GM19463 (cell line): ENCODE measurements around the gene SDF2L1.
A peak's percentile ranks its signal among the peaks of the same experiment; 100 is the strongest.
"Not testable (repeated sequence)": the region's sequence is repeated elsewhere in the genome, so short reads cannot be mapped to it uniquely, and the experiment has no call there.

Experiments used
- ATAC-seq: cut with Tn5 transposase; IDR thresholded peaks from one replicate; pipeline ENCODE4 v1.9.1; 2021; ENCODE audit warnings: mild to moderate bottlenecking, moderate library complexity; ENCODE audit not compliant: unreplicated experiment

The SDF2L1 gene, protein sequence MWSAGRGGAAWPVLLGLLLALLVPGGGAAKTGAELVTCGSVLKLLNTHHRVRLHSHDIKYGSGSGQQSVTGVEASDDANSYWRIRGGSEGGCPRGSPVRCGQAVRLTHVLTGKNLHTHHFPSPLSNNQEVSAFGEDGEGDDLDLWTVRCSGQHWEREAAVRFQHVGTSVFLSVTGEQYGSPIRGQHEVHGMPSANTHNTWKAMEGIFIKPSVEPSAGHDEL

GRCh38 chr22:21641789-21642583 lies at the start of gene SDF2L1:
TSS of gene SDF2L1 (plus strand) at chr22:21642302. CDS start at chr22:21642337, 35 bp downstream.
- ATAC-seq = peak; percentile 97

DNA sequence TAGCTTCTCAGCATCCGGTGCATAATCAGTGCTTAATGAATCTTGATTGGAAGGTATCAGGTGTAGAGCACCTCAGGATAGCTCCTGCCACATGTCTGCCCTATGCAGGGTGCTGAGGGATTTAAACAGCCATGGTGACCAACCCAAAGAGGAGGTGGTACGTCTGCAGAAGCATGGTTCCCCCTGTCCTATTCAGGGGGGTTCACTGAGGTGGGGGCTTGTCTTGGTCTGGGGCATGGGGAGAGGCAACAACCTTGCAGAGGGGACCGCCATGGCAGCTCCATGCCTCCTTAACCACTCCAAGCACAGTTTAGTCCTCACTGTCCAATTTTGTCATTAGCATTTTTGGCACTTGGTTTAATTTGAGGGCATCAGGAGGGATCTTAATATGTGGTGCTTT lies 49.7 kb upstream of the SDF2L1 start:
- ATAC-seq = no peak

- ATAC-seq = no peak
Measured at GRCh38 chr22:21593406-21594232, 48.5 kb upstream of the SDF2L1 start.

GRCh38 chr22:21594865-21595452 lies 47.1 kb upstream of the SDF2L1 start:
- ATAC-seq = no peak

DNA sequence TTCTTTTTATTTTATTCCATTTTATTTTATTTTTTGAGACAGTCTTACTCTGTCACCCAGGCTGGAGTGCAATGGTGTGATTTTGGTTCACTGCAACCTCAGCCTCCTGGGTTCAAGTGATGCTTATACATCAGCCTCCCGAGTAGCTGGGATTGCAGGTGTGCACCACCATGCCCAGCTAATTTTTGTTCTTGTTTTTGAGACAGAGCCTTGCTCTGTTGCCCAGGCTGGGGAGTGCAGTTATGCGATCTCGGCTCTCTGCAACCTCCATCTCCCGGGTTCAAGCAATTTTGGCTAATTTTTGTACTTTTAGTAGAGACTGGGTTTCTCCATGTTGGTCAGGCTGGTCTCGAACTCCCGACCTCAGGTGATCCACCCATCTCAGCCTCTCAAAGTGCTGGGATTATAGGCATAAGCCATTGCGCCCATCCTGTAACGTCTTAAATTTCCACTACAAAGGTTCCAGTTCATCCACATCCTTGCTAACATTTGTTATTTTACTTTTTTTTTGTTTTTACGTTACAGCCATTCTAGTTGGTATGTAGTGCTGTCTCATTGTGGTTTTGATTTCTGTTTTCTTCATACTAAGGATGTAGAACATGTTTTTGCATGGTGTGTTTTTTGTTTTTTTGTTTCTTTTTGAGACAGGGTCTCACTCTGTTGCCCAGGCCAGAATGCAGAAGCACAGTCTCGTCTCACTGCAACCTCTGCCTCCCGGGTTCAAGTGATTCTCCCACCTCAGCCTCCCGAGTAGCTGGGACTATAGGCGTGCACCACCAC lies 45.6 kb upstream of the SDF2L1 start:
- ATAC-seq = not testable (repeated sequence)

- no peak for ATAC-seq
Measured at GRCh38 chr22:21598302-21598701, 43.8 kb upstream of the SDF2L1 start.

- no peak for ATAC-seq
Measured at GRCh38 chr22:21599053-21599893, 42.8 kb upstream of the SDF2L1 start.

DNA sequence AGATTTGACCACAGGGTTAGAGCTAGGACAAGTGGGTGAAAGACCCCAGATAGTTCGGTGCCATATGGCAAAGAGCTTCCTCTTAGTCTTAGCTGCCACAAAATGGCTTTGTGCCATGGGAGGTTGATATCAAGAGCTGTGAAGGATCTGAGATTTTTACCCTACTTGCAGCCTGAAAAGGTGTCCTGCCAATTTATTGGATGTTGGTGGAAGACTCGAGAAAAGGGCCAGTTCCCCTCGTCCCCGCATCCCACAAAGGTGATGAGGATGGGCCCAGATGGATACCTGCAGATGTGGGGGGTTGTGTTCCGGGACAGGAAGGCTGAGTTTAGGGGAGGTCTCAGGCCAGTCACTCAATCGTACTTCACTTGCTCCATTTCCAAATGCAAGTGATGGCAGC lies 39.5 kb upstream of the SDF2L1 start:
- no peak for ATAC-seq

GRCh38 chr22:21603973-21604372 lies 38.1 kb upstream of the SDF2L1 start:
- no peak for ATAC-seq

DNA sequence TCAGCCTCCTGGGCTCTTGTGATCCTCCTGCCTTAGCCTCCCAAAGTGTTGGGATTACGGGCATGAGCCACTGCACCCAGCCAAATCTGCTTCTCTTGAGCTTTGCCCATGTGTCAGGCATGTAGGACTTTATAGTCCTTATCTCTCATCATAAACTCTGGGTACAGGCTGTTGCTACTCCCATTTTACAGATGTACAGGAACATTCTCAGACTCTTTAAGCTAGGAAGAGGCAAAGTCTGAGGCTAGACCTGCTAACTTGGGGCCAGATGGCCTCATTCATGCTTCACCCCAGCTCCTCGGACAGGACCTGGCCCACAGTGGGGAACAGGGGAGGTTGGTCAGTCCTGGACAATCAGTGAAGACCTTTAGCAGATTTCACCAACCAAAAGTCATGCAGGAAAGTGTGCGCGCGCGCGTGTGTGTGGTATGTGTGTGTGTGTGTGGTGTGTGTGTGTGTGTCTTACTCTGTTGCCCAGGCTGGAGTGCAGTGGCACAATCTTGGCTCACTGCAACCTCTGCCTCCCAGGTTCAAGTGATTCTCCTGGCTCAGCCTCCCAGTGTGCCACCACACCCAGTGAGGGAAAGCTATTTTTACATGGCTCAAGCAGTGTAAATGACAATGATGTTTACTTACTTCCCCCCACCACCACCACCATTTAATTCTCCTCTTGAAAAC lies 36.1 kb upstream of the SDF2L1 start:
- no peak for ATAC-seq

GRCh38 chr22:21606775-21607174 lies 35.3 kb upstream of the SDF2L1 start:
- no peak for ATAC-seq

DNA sequence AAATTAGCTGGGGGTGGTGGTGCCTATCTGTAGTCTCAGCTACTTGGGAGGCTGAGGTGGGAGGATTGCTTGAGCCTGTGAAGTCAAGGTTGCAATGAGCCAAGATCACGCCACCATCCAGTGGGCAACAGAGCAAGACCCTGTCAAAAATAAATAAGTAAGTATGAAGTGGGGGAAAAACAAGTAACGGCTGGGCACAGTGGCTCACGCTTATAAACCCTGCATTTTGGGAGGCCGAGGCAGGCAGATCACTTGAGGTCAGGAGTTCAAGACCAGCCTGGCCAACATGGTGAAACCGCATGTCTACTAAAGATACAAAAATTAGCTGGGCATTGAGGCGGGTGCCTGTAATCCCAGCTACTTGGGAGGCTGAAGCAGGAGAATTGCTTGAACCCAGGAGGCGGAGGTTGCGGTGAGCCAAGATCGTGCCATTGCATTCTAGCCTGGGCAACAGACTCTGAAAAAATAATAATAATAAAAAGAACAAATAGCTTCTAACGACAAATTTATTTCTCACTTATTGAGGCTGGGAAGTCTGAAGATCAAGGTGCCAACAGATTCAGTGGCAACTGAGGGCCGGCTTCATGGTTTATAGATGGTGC lies 32.4 kb upstream of the SDF2L1 start:
- not testable (repeated sequence) for ATAC-seq

DNA sequence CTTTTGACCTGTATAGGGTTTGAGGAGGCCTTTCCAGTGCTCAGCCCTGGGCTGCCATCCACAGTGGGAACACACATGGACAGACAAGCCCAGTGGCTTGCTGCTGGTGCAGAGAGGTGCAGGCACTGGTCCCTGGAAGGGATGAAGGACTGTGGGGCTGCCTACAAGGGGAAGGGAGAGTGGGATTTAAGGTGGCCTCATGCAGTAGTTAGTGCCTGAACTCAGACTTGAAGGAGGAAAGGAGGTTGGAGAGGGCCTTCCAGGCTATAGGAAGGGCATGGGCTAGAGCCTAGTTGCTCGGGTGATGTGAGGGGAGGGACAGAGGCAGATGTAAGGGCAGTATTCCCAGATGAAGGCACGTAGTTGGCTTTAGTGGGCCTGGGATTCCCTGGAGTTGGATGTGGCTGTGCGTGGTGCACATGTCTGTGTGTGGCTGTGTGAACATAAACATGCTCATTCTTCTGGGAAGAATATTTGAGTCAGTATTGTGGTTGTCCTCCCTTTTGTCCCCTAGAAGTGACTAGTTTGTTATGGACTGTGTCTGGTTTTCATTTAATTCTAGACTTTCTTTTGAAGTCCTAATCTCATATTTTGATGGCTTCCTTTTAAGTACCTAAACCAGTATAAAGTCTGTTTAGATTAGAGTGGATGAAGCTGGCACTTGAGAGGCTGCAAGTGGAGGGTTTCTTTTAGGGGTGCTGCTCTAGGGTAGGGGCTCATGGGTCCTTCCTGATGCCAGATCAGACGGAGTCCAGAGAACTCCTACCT lies 30.7 kb upstream of the SDF2L1 start:
- no peak for ATAC-seq

- no peak for ATAC-seq
Measured at GRCh38 chr22:21612858-21613257, 29.2 kb upstream of the SDF2L1 start.

- no peak for ATAC-seq
Measured at GRCh38 chr22:21613553-21614233, 28.4 kb upstream of the SDF2L1 start.

- ATAC-seq = no peak
Measured at GRCh38 chr22:21615731-21616130, 26.4 kb upstream of the SDF2L1 start.

- ATAC-seq = not testable (repeated sequence)
Measured at GRCh38 chr22:21617337-21617736, 24.8 kb upstream of the SDF2L1 start.
